Measurements from ENCODE around the gene SMC1B.

DNA sequence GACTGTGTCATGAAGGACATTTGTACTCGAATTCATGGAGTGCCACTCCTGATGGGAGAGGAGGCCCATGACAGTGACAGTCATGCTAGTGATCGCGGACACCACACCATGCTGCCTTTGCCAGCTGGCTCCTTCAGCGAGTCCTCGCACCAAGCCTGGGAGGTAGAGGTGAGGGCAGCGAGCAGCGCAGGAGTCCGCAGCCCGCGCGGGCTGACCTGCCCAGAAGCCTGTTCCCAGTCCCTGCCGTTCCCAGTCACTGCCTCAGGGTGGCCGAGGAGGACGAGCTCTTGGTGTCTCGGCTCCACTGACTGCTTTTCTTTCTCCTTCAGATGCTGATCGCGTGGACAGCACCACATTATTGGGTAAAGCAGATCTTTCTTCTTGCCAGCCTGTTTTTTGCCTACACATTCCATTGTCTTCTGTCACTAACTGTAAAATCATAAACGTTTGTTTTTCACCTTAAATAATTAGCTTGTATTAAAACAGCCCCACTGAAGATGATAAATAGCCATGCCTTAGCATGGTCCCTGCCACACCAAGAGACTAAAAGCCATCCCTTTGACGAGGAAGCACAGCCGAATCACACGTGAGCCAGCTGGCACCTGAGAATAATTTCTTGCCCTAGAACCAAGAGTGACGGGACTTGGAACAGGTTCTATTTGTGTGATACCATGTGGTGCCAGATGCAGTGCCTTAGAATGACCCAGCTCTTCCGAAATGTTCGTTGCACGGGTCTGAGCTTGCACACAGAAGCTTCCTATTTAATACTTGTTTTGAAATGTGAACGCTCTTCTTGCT, 78.2 kb downstream of the SMC1B start:
- TF ChIP-seq SIN3A (IDR thresholded peaks at IDR 0.05; ENCODE audit: borderline replicate concordance, insufficient read depth, low read length), result no peak
- TF ChIP-seq POLR2AphosphoS5 (IDR thresholded peaks at IDR 0.05; ENCODE audit: low read depth, low read length), result no peak

Measured in PFSK-1 (cell line).